Keratinocyte (primary cell): ENCODE data around the gene STOM. TPM values are rescaled to one million over a fixed set of nuclear protein-coding genes. Genes with fewer than 3 reads are reported as not detected.

ENCODE experiments used
- DNase-seq: peaks from one replicate; pipeline ENCODE4 v3.0.0-alpha.2; 2011; ENCODE audit warnings: low read depth, missing footprints, low spot score
- FAIRE-seq: peaks from 2 replicates; lab custom pipeline; 2011; peaks lifted over from hg19 to GRCh38; lab: Jason Lieb, UNC
- H2AFZ ChIP-seq: 2 replicates; pipeline ENCODE4 v1.6.0; 2012; ENCODE audit warnings: low read length, control low read depth, inconsistent platforms; ENCODE audit not compliant: control insufficient read depth
- H3K27ac ChIP-seq: 2 replicates; pipeline ENCODE4 v1.5.1; 2011; ENCODE audit warnings: low read length; ENCODE audit not compliant: control insufficient read depth, insufficient read depth
- H3K27me3 ChIP-seq: 3 replicates; pipeline ENCODE4 v1.6.0; 2011; ENCODE audit warnings: low read length; ENCODE audit not compliant: control insufficient read depth, insufficient read depth; ENCODE audit errors: extremely low read depth
- H3K36me3 ChIP-seq, 2 experiments: 2 replicates in 1 of 2; 3 replicates in 1 of 2; pipeline ENCODE4 v1.5.1; 2011; ENCODE audit warnings: low read length in 2 of 2, mild to moderate bottlenecking in 1 of 2; ENCODE audit not compliant: control insufficient read depth in 2 of 2, insufficient read depth in 2 of 2; ENCODE audit errors: extremely low read depth in 1 of 2
- H3K4me1 ChIP-seq: 3 replicates; pipeline ENCODE4 v1.5.1; 2011; ENCODE audit warnings: low read length; ENCODE audit not compliant: control insufficient read depth, insufficient read depth; ENCODE audit errors: extremely low read depth
- H3K4me2 ChIP-seq: 3 replicates; pipeline ENCODE4 v1.6.0; 2011; ENCODE audit warnings: low read depth, low read length; ENCODE audit not compliant: control insufficient read depth, insufficient read depth; ENCODE audit errors: extremely low read depth
- H3K4me3 ChIP-seq, 3 experiments: fragments of 200-600 bp in 1 of 3; sonication (generic) in 1 of 3; 2 replicates in 2 of 3; 3 replicates in 1 of 3; pipeline ENCODE4 v1.5.1; 2011 to 2016; ENCODE audit warnings: low read length in 3 of 3, mild to moderate bottlenecking in 3 of 3, control low read depth in 2 of 3, inconsistent platforms in 1 of 3, low read depth in 1 of 3, mixed read lengths in 1 of 3, mixed run types in 1 of 3, moderate library complexity in 1 of 3; ENCODE audit not compliant: control insufficient read depth in 2 of 3, insufficient read depth in 2 of 3; ENCODE audit errors: extremely low read depth in 1 of 3
- H3K79me2 ChIP-seq: 2 replicates; pipeline ENCODE4 v1.6.0; 2012; ENCODE audit warnings: low read length; ENCODE audit not compliant: control insufficient read depth, insufficient read depth
- H3K9ac ChIP-seq: 3 replicates; pipeline ENCODE4 v1.6.0; 2011; ENCODE audit warnings: low read length; ENCODE audit not compliant: control insufficient read depth, insufficient read depth; ENCODE audit errors: extremely low read depth
- H3K9me1 ChIP-seq: 3 replicates; pipeline ENCODE4 v1.6.0; 2011; ENCODE audit warnings: low read length; ENCODE audit not compliant: control insufficient read depth, insufficient read depth; ENCODE audit errors: extremely low read depth
- H3K9me3 ChIP-seq: 2 replicates; pipeline ENCODE4 v1.5.1; 2012; ENCODE audit warnings: low read depth, low read length; ENCODE audit not compliant: control insufficient read depth
- H4K20me1 ChIP-seq: 3 replicates; pipeline ENCODE4 v1.6.0; 2011; ENCODE audit warnings: low read length; ENCODE audit not compliant: control insufficient read depth, insufficient read depth; ENCODE audit errors: extremely low read depth
- EZH2 ChIP-seq: IDR thresholded peaks from one replicate; pipeline ENCODE4 v1.6.1; 2012; ENCODE audit warnings: inconsistent platforms, mild to moderate bottlenecking, low read length, moderate library complexity
- dilution Hi-C: fragments of 300-500 bp; cut with MboI; formaldehyde crosslinking; loops from one replicate; pipeline ENCODE4 v1.7.0; 2020; ENCODE audit warnings: low sequenced_read_pairs; ENCODE audit not compliant: extremely low pct_ligation_motif_present
- polyA plus RNA-seq, 5 experiments: library from polyadenylated mRNA; depleted of rRNA in 3 of 5; stranded (reverse) in 3 of 5; stranded (forward) in 1 of 5; unstranded in 1 of 5; fragments of >200 nt; gene quantifications; 1 replicate in 1 of 5; 2 replicates in 3 of 5; 3 replicates in 1 of 5; pipeline versions ENCODE4 v1.2.1 to v1.2.3, GENCODE V29; 2011 to 2012; ENCODE audit warnings: missing spikeins in 2 of 5, low read depth in 1 of 5, low replicate concordance in 1 of 5
- TF ChIP-seq, protein P1 (sequence below), 3 experiments: IDR thresholded peaks in 1 of 3; conservative IDR thresholded peaks in 1 of 3; optimal IDR thresholded peaks in 1 of 3; 2 replicates in 2 of 3; 3 replicates in 1 of 3; pipeline versions ENCODE3 to v1.5.1; 2011; ENCODE audit warnings: low read length in 3 of 3, mild to moderate bottlenecking in 3 of 3, moderate library complexity in 2 of 3, control low read depth in 1 of 3, inconsistent platforms in 1 of 3; ENCODE audit not compliant: insufficient read depth in 2 of 3; ENCODE audit errors: extremely low read depth in 1 of 3

The STOM gene
- polyA plus RNA-seq, 1 donor (not counting 4 experiments of a cell fraction or from before 2014, with no cell fraction given) = 121 TPM

DNA sequence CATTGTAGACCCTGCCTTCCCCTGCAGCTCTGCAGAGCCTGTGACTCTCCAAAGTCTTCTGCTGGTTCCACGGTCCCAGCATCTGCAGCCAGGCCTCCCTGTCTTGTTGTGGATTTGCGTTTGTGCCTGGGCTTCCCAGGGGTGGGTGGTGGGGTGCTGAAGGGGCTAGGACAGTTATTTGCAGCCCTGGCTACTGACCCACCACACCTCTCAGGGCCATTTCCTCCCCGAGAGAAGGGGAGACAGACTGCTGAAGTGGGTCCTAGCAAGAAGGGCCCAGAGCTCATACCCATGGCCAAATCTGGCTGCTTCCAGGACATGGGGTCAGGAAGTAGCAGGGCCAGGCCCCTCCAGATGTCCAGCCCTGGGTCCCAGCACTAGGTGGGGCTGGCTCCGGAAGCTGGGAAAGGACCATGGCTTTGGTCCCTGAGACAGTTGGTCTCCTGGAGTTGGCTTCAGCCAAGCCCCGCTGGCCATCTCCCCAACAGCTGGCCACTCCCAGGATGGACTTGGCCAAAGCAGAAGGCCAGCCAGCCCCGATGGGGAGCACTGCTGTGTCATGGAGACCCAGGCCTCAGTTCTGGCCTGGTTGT lies 75.8 kb downstream of the STOM start:
- TF ChIP-seq EZH2 = no peak
- TF ChIP-seq, protein P1, sequence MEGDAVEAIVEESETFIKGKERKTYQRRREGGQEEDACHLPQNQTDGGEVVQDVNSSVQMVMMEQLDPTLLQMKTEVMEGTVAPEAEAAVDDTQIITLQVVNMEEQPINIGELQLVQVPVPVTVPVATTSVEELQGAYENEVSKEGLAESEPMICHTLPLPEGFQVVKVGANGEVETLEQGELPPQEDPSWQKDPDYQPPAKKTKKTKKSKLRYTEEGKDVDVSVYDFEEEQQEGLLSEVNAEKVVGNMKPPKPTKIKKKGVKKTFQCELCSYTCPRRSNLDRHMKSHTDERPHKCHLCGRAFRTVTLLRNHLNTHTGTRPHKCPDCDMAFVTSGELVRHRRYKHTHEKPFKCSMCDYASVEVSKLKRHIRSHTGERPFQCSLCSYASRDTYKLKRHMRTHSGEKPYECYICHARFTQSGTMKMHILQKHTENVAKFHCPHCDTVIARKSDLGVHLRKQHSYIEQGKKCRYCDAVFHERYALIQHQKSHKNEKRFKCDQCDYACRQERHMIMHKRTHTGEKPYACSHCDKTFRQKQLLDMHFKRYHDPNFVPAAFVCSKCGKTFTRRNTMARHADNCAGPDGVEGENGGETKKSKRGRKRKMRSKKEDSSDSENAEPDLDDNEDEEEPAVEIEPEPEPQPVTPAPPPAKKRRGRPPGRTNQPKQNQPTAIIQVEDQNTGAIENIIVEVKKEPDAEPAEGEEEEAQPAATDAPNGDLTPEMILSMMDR (optimal IDR thresholded peaks at IDR 0.05 in 1 of 3, IDR thresholded peaks at IDR 0.05 in 1 of 3, conservative IDR thresholded peaks at IDR 0.05 in 1 of 3; ENCODE audit: extremely low read depth in 1 of 3, insufficient read depth in 2 of 3, low read length in 3 of 3) = no peak
- Histone ChIP-seq H3K4me1 (peaks cover 15% of the 10 kb centered on the region), H3K27me3 (no peaks in the 10 kb centered on the region), H3K36me3 (peaks cover 0 to 11% of the 10 kb centered on the region in 2 experiments), H3K79me2 (no peaks in the 10 kb centered on the region), H3K4me3 (no peak overlapping the region), H3K9ac (no peak overlapping the region), H4K20me1 (no peaks in the 10 kb centered on the region), H3K9me3 (no peaks in the 10 kb centered on the region), H3K9me1 (no peaks in the 10 kb centered on the region), H2AFZ (no peak overlapping the region), H3K27ac (no peak overlapping the region), H3K4me2 (no peak overlapping the region)
- no peak for FAIRE-seq
- dilution Hi-C loops = no loop called here
- DNase-seq = no peak

DNA sequence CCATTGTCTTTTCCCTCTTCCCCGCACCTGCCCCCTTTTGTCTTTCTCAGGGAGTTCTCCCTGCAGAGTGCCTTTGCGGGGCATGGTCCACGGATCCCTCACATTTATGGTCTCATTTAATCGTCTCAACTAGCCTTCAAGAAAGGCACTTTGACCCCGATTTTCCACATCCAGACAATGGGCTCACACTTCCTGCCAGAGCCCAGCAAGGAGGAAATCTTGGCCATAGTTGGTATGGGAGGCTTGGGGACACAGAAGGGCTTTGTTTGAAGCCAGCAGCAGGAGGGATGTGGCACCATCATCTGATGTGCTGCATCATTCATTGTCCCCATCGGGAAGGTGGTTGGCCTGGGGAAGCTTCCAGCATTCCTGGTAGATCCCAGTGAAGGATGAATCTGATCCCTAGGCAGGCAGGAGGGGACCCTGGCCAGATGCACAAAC lies 77.2 kb downstream of the STOM start:
- Histone ChIP-seq H3K9me1 (no peaks in the 10 kb centered on the region), H2AFZ (no peak overlapping the region), H3K27me3 (no peaks in the 10 kb centered on the region), H3K9ac (no peak overlapping the region), H3K36me3 (peaks cover 9 to 11% of the 10 kb centered on the region in 2 experiments), H3K4me3 (no peak overlapping the region), H3K27ac (no peak overlapping the region), H4K20me1 (no peaks in the 10 kb centered on the region), H3K4me1 (peaks cover 24% of the 10 kb centered on the region), H3K4me2 (no peak overlapping the region), H3K79me2 (no peaks in the 10 kb centered on the region), H3K9me3 (no peaks in the 10 kb centered on the region)
- FAIRE-seq (no peak), DNase-seq (no peak)
- dilution Hi-C loops = no loop called here
- TF ChIP-seq, protein P1 (optimal IDR thresholded peaks at IDR 0.05 in 1 of 3, IDR thresholded peaks at IDR 0.05 in 1 of 3, conservative IDR thresholded peaks at IDR 0.05 in 1 of 3; ENCODE audit: extremely low read depth in 1 of 3, insufficient read depth in 2 of 3, low read length in 3 of 3) = no peak
- no peak for TF ChIP-seq EZH2
